C4-2B (cell line): ENCODE data around the gene PYDC1.

Source experiments
- H3K27ac ChIP-seq: fragments of 450-650 bp; 2 replicates; pipeline ENCODE4 v1.5.1; 2017
- ZFX ChIP-seq: fragments of 450-650 bp; IDR thresholded peaks from 2 replicates; pipeline ENCODE4 v1.6.1; 2017
- TF ChIP-seq, protein P1 (sequence below): fragments of 450-650 bp; conservative IDR thresholded peaks from 2 replicates; pipeline ENCODE4 v1.5.1; 2017; ENCODE audit warnings: mild to moderate bottlenecking

PYDC1 gene

GRCh38 chr16:31219154-31219741 is 2.3 kb upstream of the PYDC1 start:
- no peak overlapping the region for H3K27ac ChIP-seq
- no peak for TF ChIP-seq ZFX
- TF ChIP-seq, protein P1, sequence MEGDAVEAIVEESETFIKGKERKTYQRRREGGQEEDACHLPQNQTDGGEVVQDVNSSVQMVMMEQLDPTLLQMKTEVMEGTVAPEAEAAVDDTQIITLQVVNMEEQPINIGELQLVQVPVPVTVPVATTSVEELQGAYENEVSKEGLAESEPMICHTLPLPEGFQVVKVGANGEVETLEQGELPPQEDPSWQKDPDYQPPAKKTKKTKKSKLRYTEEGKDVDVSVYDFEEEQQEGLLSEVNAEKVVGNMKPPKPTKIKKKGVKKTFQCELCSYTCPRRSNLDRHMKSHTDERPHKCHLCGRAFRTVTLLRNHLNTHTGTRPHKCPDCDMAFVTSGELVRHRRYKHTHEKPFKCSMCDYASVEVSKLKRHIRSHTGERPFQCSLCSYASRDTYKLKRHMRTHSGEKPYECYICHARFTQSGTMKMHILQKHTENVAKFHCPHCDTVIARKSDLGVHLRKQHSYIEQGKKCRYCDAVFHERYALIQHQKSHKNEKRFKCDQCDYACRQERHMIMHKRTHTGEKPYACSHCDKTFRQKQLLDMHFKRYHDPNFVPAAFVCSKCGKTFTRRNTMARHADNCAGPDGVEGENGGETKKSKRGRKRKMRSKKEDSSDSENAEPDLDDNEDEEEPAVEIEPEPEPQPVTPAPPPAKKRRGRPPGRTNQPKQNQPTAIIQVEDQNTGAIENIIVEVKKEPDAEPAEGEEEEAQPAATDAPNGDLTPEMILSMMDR, result no peak

DNA sequence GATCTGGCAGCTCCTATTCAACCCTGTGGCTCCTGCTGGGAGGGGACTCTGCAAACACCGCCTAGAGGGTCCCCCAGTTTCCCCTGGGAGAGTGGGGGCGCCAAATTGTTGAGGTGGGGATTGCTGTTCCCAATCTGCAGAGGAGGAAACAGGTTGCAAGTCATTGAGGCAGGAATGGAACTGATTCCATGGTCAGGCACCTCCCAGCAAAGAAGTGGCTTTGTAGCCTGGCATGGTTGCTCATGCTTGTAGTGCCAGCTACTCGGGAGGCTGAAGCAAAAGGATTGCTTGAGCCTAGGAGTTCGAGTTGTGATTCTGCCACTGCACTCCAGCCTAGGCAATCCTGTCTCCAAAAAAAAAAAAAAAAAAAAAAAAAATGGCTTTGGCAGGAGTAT is 198 bp upstream of the PYDC1 start:
- no peak overlapping the region for H3K27ac ChIP-seq
- no peak for TF ChIP-seq ZFX
- TF ChIP-seq, protein P1, result no peak

DNA sequence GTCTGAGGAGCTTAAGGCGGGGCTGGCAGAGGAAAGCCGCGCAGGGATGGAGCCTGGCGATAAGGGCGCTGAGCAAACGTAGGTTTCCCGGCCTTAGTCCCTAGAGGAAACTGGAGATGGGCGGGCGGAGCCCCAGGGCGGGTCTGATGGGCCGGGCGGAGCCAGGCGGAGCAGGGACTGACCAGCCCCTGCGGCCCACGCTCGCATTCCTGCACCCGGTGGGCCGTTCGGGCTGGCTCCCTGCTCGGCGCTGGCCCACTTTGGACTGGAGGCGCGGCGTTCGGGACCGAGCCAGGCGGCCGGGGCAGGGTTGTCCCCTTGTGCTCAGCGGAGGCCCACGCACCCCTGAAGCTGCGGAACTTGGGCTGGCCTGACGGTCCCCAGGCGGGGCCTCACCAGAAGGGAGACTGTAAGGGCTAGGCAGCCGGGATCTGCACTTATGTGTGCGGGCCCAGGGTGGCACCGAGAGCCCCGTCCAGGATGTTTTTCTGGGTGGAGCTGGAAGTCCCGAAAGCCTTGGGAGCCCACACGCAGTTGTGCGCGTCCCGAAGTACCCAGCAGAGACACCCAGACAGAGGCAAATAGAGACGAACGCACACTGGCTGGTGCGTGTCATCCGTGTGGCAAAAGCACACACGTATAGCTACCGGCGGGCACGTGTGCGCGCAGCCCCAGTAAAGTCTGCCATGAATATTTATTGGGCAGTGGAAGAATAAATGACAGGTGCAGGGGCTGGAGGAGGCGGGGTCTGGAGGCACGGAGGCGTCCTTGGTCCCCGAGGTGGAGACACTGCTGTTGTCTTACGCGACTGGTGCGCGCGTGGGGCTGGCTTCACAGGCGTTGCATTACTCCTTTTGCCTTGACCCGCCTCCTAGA is 1.4 kb downstream of the PYDC1 start:
- peak overlapping the region; percentile 60 for H3K27ac ChIP-seq
- TF ChIP-seq, protein P1, result no peak
- no peak for TF ChIP-seq ZFX

- no peak overlapping the region; the same call in 1 of the 2 replicates for H3K27ac ChIP-seq
- TF ChIP-seq ZFX, result no peak
- TF ChIP-seq, protein P1, result no peak
Measured at GRCh38 chr16:31214708-31215286, 2.1 kb downstream of the PYDC1 start.

DNA sequence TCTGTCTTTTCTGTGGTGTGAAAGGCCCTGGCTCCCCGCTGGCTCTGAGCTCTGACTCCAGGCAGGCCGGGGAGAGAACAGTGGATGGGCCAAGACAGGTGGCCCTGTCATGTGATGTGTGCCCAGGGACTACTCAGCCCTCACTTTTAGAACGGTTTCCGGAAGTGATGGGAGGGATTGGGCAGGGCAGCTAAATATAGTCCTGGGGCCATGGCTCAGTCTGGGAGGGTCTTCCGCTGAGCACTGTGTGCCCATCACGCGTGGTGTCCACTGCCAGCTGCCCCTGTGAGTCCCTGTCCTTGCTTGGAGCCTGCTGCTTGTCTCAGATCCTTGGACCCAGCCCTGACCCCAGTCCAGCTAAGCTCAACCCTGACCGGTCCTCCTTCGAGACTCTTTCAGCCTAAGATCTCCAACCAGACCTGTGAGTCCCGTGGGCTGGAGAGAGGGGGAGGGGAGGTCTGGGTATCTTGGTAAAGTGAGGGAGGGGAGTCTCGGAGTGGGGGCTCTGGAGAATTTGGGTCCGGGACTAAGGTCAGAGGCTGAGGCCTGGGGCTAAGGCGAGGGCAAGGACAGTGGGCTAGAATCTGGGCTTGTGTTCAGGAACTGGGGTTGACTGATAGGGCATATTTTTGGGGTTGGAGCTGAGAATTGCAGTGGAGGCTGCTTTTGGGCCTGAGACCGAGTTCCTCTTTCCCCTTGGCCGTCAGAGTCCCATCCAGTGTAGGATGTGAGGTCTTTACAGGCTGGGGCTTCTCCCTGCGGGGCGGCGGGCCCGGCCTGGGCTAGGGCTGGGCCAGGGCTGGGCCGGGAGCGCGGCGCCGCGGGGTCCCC is 2.8 kb downstream of the PYDC1 start, which contains the start of gene TRIM72:
Gene TRIM72 (plus strand): TSS at position 243 of the 831 bp plus-strand sequence. CDS start 620 bp downstream, outside the sequence.
- no peak within 1 kb of the TSS; the same call in 1 of the 2 replicates for H3K27ac ChIP-seq
- TF ChIP-seq ZFX, result no peak
- TF ChIP-seq, protein P1, result no peak

- H3K27ac ChIP-seq, result no peak overlapping the region
- no peak for TF ChIP-seq ZFX
- TF ChIP-seq, protein P1, result no peak
Measured at GRCh38 chr16:31213342-31213741, 3.6 kb downstream of the PYDC1 start.
